K562 (cell line): Measurements from ENCODE around the gene RNF41. TPM values are rescaled to one million over a fixed set of nuclear protein-coding genes. Genes with fewer than 3 reads are reported as not detected.

Experiments used
- ATAC-seq: fragments of 200-7000 bp; cut with Tn5 transposase; 3 replicates; pipeline ENCODE4 v1.9.1; 2020; ENCODE audit warnings: moderate library complexity
- BruUV-seq: library from RNA; stranded (reverse); fragments of 400-500 nt; replicated peaks from 2 replicates; lab custom pipeline; 2021; lab: Mats Ljungman, UMichigan
- CTCF ChIA-PET: fragments of 300-600 bp; formaldehyde crosslinking; extraction: SDS; loops from one replicate; lab custom pipeline; 2021; ENCODE audit warnings: low intra/inter-chr PET ratio; lab: Yijun Ruan, JAX
- POLR2A ChIA-PET: fragments of 300-600, 350-650 bp; sonication (Branson Sonifier 250); formaldehyde crosslinking; extraction: SDS; loops from one replicate; lab custom pipeline; 2021; ENCODE audit warnings: antibody characterized with exemption, inconsistent platforms; lab: Yijun Ruan, JAX
- DNase-seq, 4 experiments: peaks; one replicate each; pipeline versions ENCODE4 v3.0.0 to v3.0.0-alpha.2; 2011 to 2018; ENCODE audit warnings: low spot score in 3 of 4, mixed read lengths in 3 of 4; ENCODE audit errors: extremely low read depth in 1 of 4
- FAIRE-seq: peaks from 2 replicates; lab custom pipeline; 2011; peaks lifted over from hg19 to GRCh38; lab: Jason Lieb, UNC
- H2AFZ ChIP-seq: 2 replicates; pipeline ENCODE4 v1.6.0; 2011; ENCODE audit warnings: low read depth, low read length, control low read depth, inconsistent platforms
- H3K27ac ChIP-seq: fragments of 200-600 bp; 3 replicates; pipeline ENCODE4 v1.8.0; 2011; ENCODE audit warnings: low read depth, mild to moderate bottlenecking, control low read depth, inconsistent platforms, low read length, moderate library complexity, mixed read lengths; ENCODE audit errors: extremely low read depth
- H3K27me3 ChIP-seq, 2 experiments: fragments of 300-600 bp in 1 of 2; 2 replicates in 1 of 2; 3 replicates in 1 of 2; pipeline versions ENCODE4 v1.6.0 to v1.8.0; 2011; ENCODE audit warnings: inconsistent platforms in 2 of 2, low read length in 2 of 2, mild to moderate bottlenecking in 1 of 2, mixed read lengths in 1 of 2, moderate library complexity in 1 of 2; ENCODE audit not compliant: control insufficient read depth in 2 of 2, insufficient read depth in 2 of 2
- H3K36me3 ChIP-seq: fragments of 300-600 bp; 3 replicates; pipeline ENCODE4 v1.8.0; 2011; ENCODE audit warnings: mild to moderate bottlenecking, low read length, inconsistent platforms; ENCODE audit not compliant: control insufficient read depth, insufficient read depth
- H3K4me1 ChIP-seq, 2 experiments: fragments of 200-600 bp in 1 of 2; replicated peaks in 1 of 2; 2 replicates in 1 of 2; 3 replicates in 1 of 2; pipeline versions ENCODE4 v1.5.1 to v1.8.0; 2011; ENCODE audit warnings: inconsistent platforms in 2 of 2, low read length in 2 of 2, mild to moderate bottlenecking in 1 of 2, mixed read lengths in 1 of 2, moderate library complexity in 1 of 2; ENCODE audit not compliant: control insufficient read depth in 2 of 2, insufficient read depth in 2 of 2
- H3K4me2 ChIP-seq: 2 replicates; pipeline ENCODE4 v1.6.1; 2011; ENCODE audit warnings: low read length, control low read depth, inconsistent platforms, mixed read lengths; ENCODE audit not compliant: insufficient read depth
- H3K4me3 ChIP-seq: fragments of 200-600 bp; sonication (generic), shearing (Covaris generic); 2 replicates; pipeline ENCODE4 v1.5.1; 2016; ENCODE audit warnings: control low read depth, inconsistent platforms
- H3K79me2 ChIP-seq: fragments of 200-600 bp; 3 replicates; pipeline ENCODE4 v1.8.0; 2011; ENCODE audit warnings: low read length, inconsistent platforms; ENCODE audit not compliant: control insufficient read depth, insufficient read depth
- H3K9ac ChIP-seq, 2 experiments: 2 replicates each; pipeline versions ENCODE4 v1.6.0 to v1.6.1; 2011; ENCODE audit warnings: low read depth in 2 of 2, low read length in 2 of 2, control low read depth in 1 of 2, inconsistent platforms in 1 of 2, mild to moderate bottlenecking in 1 of 2, mixed read lengths in 1 of 2; ENCODE audit not compliant: insufficient read depth in 1 of 2
- H3K9me1 ChIP-seq: one replicate; pipeline ENCODE4 v1.6.0; 2011; ENCODE audit warnings: inconsistent platforms, mild to moderate bottlenecking, low read length, moderate library complexity; ENCODE audit not compliant: control insufficient read depth, insufficient read depth
- H3K9me3 ChIP-seq: replicated peaks from 2 replicates; pipeline ENCODE4 v1.5.1; 2011; ENCODE audit warnings: low read depth, low read length, inconsistent platforms; ENCODE audit not compliant: control insufficient read depth, insufficient read depth
- H4K20me1 ChIP-seq: replicated peaks from 2 replicates; pipeline ENCODE4 v1.6.1; 2011; ENCODE audit warnings: low read length, inconsistent platforms, mixed read lengths; ENCODE audit not compliant: control insufficient read depth, insufficient read depth
- BRD9 ChIP-seq: fragments of 450-650 bp; IDR thresholded peaks from 2 replicates; pipeline ENCODE4 v1.6.1; 2018; ENCODE audit warnings: low read depth; ENCODE audit not compliant: partially characterized antibody
- CBX1 ChIP-seq: sonication (generic); IDR thresholded peaks from 2 replicates; pipeline ENCODE4 v1.6.1; 2016; ENCODE audit warnings: antibody characterized with exemption, low read depth, mild to moderate bottlenecking
- CCAR2 ChIP-seq: fragments of 200-400 bp; formaldehyde crosslinking; IDR thresholded peaks from 2 replicates; pipeline ENCODE4 v1.6.1; 2017; ENCODE audit warnings: mild to moderate bottlenecking, low read depth, low read length
- PCBP1 ChIP-seq: fragments of 200-400 bp; formaldehyde crosslinking; IDR thresholded peaks from 2 replicates; pipeline ENCODE4 v1.6.1; 2018; ENCODE audit warnings: mild to moderate bottlenecking, low read depth, low read length; ENCODE audit not compliant: poor library complexity, severe bottlenecking
- PHF8 ChIP-seq: fragments of 200-600 bp; sonication (generic); IDR thresholded peaks from 2 replicates; pipeline ENCODE4 v1.6.1; 2012; ENCODE audit warnings: mixed run types, mild to moderate bottlenecking, inconsistent platforms, low read length, moderate library complexity, borderline replicate concordance
- POLR2A ChIP-seq: fragments of 450-650 bp; conservative IDR thresholded peaks from 2 replicates; pipeline ENCODE4 v1.6.1; 2016
- POLR3A ChIP-seq: IDR thresholded peaks from 2 replicates; pipeline ENCODE4 v1.6.1; 2011; ENCODE audit warnings: borderline replicate concordance, mild to moderate bottlenecking, moderate library complexity; ENCODE audit not compliant: insufficient read length, insufficient read depth; ENCODE audit errors: extremely low read depth
- SIN3A ChIP-seq, 2 experiments: fragments of 150-350 bp in 1 of 2; IDR thresholded peaks; 2 replicates each; pipeline ENCODE4 v1.6.1; 2011 to 2016; ENCODE audit warnings: borderline replicate concordance in 2 of 2, low read depth in 2 of 2, low read length in 2 of 2, mild to moderate bottlenecking in 2 of 2, moderate library complexity in 2 of 2; ENCODE audit not compliant: control insufficient read depth in 1 of 2
- SIN3B ChIP-seq: fragments of 450-650 bp; IDR thresholded peaks from 2 replicates; pipeline ENCODE4 v1.6.1; 2017; ENCODE audit warnings: low read depth, mild to moderate bottlenecking, moderate library complexity
- SMAD1 ChIP-seq: fragments of 150-350 bp; IDR thresholded peaks from 2 replicates; pipeline ENCODE4 v1.6.1; 2014; ENCODE audit warnings: low read length, low read depth; ENCODE audit not compliant: partially characterized antibody
- SMAD4 ChIP-seq: fragments of 250-450 bp; sonication (Bioruptor Pico); conservative IDR thresholded peaks from 2 replicates; pipeline ENCODE4 v1.8.0; 2021; ENCODE audit warnings: inconsistent platforms, mild to moderate bottlenecking, moderate library complexity
- TEAD1 ChIP-seq, 2 experiments: fragments of 450-650 bp in 1 of 2; sonication (generic) in 1 of 2; formaldehyde crosslinking; IDR thresholded peaks; 2 replicates each; pipeline versions ENCODE4 v1.4.0 to v1.8.0; 2020 to 2022; ENCODE audit warnings: mild to moderate bottlenecking in 2 of 2, missing genetic modification reagents in 1 of 2
- ZZZ3 ChIP-seq: fragments of 450-650 bp; IDR thresholded peaks from 2 replicates; pipeline ENCODE4 v1.6.1; 2016; ENCODE audit warnings: antibody characterized with exemption, mild to moderate bottlenecking, moderate library complexity
- WGBS: fragments of 100-300 bp; shearing (Covaris generic); methylation state at CpG from one replicate; pipeline ENCODE4 v1.1.6; 2016; ENCODE audit warnings: low coverage, mixed read lengths; ENCODE audit not compliant: insufficient coverage; ENCODE audit errors: missing lambda C conversion rate; 5-methylcytosine and 5-hydroxymethylcytosine counted together
- in situ Hi-C: fragments of 300-500 bp; cut with MboI; formaldehyde crosslinking; loops from 4 replicates; pipeline ENCODE4 v1.15.0; 2018; ENCODE audit warnings: inconsistent platforms, mixed read lengths
- intact Hi-C: fragments of 100-400 bp; cut with micrococcal nuclease; formaldehyde crosslinking; loops from 2 replicates; pipeline ENCODE4 v1.14.2; 2022
- polyA plus RNA-seq, 8 experiments: library from polyadenylated mRNA; depleted of rRNA in 4 of 8; stranded (reverse) in 5 of 8; unstranded in 3 of 8; fragments of >200 nt; fragmentation: Nextera tagmentation in 2 of 8; fragmentation: Illumina TruSeq in 1 of 8; extraction: Ambion mirVana in 2 of 8; extraction: Trizol in 1 of 8; gene quantifications; 2 replicates each; pipeline versions ENCODE4 v1.2.1 to v1.2.3, GENCODE V29; 2011 to 2014; ENCODE audit warnings: inconsistent platforms in 1 of 8, missing spikeins in 1 of 8
- total RNA-seq, 7 experiments: library from RNA; depleted of rRNA in 6 of 7; stranded (reverse); fragments of >200 nt in 6 of 7; fragmentation: Illumina TruSeq in 2 of 7; extraction: Trizol in 2 of 7; gene quantifications; 2 replicates each; pipeline versions ENCODE4 v1.2.1 to v1.2.3, GENCODE V29; 2011 to 2021; ENCODE audit warnings: low replicate concordance in 1 of 7
- TF ChIP-seq, protein P1 (sequence below): fragments of 250-450 bp; sonication (Bioruptor Pico); IDR thresholded peaks from 2 replicates; pipeline ENCODE4 v1.9.0; 2021; ENCODE audit warnings: mild to moderate bottlenecking
- TF ChIP-seq, protein P2 (sequence below): conservative IDR thresholded peaks from 2 replicates; pipeline ENCODE4 v1.6.1; 2011; ENCODE audit warnings: low read depth, mild to moderate bottlenecking, low read length; ENCODE audit not compliant: control insufficient read depth
- TF ChIP-seq, protein P3 (sequence below), 3 experiments: IDR thresholded peaks in 2 of 3; conservative IDR thresholded peaks in 1 of 3; 2 replicates each; pipeline ENCODE4 v1.5.1; 2011 to 2012; ENCODE audit warnings: low read length in 3 of 3, mild to moderate bottlenecking in 3 of 3, control low read depth in 2 of 3, improper control_type of control experiment in 1 of 3, inconsistent platforms in 1 of 3, low read depth in 1 of 3, mixed read lengths in 1 of 3, moderate library complexity in 1 of 3; ENCODE audit not compliant: insufficient read depth in 2 of 3

Gene RNF41
- total and polyA plus RNA-seq, 9 of the 15 experiments (the other 6 are each of a cell fraction or from before 2014, with no cell fraction given), result 28.2 to 46.8 (median 33.8) TPM

- under 1% methylated on average over 68 of the region's 78 CpGs for WGBS
- POLR2A ChIA-PET, result interaction anchor here (0.6 to 2.1 kb wide), 12 partner anchors 8 to 222 kb away, joined by 3 to 7 read pairs (median 4); partner anchors contain the start of gene COQ10A
- peak within 1 kb of the TSS; percentile 91 for H3K4me3 ChIP-seq
- no peaks in the 10 kb centered on the region for H3K9me1 ChIP-seq
- DNase-seq, result peak; percentile 87 to 94 (median 94)
- no peaks in the 10 kb centered on the region for H3K9me3 ChIP-seq
- H4K20me1 ChIP-seq, result peaks cover 6% of the 10 kb centered on the region
- no peaks in the 10 kb centered on the region for H3K27me3 ChIP-seq
- H3K9ac ChIP-seq, result peak within 1 kb of the TSS; percentile 85 to 95
- H2AFZ ChIP-seq, result peak within 1 kb of the TSS; percentile 98
- peaks cover 24% of the 10 kb centered on the region for H3K79me2 ChIP-seq
- H3K4me1 ChIP-seq, result peaks cover 12 to 20% of the 10 kb centered on the region in 2 experiments; a peak in 4 of 5 replicates
- BruUV-seq, result no TSS peak
- H3K27ac ChIP-seq, result peak within 1 kb of the TSS; percentile 84
- peaks cover 39% of the 10 kb centered on the region; the same call in 2 of the 3 replicates for H3K36me3 ChIP-seq
- FAIRE-seq, result peak; percentile 70
- ATAC-seq, result peak; percentile 97
- CTCF ChIA-PET, result interaction anchor here (1.1 to 2.4 kb wide), 4 partner anchors 35 to 139 kb away, joined by 3 to 11 read pairs (median 7); partner anchors contain the start of gene SMARCC2
- intact Hi-C loops, result loop anchor here (2.0 kb wide), 2 partner anchors 33 to 139 kb away; partner anchors contain the start of genes NABP2 and ZC3H10
- H3K4me2 ChIP-seq, result peak within 1 kb of the TSS; percentile 97
- in situ Hi-C loops, result loop anchor here (5.0 kb wide), 1 partner anchor 66 kb away; no protein-coding TSS in a partner anchor
- peak; percentile 1 for TF ChIP-seq PCBP1
- TF ChIP-seq, protein P1, sequence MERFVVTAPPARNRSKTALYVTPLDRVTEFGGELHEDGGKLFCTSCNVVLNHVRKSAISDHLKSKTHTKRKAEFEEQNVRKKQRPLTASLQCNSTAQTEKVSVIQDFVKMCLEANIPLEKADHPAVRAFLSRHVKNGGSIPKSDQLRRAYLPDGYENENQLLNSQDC (CRISPR knock-in tag), result peak; percentile 32; the same call in 1 of the 2 replicates
- TF ChIP-seq SMAD4 (CRISPR knock-in tag), result peak; percentile 63
- TF ChIP-seq TEAD1 (CRISPR knock-in tag; IDR thresholded peaks at IDR 0.05), result 0 out of 4 replicates have a peak, but pooled peaks of 1 of the 2 experiments have one; percentile 26
- TF ChIP-seq, protein P2, sequence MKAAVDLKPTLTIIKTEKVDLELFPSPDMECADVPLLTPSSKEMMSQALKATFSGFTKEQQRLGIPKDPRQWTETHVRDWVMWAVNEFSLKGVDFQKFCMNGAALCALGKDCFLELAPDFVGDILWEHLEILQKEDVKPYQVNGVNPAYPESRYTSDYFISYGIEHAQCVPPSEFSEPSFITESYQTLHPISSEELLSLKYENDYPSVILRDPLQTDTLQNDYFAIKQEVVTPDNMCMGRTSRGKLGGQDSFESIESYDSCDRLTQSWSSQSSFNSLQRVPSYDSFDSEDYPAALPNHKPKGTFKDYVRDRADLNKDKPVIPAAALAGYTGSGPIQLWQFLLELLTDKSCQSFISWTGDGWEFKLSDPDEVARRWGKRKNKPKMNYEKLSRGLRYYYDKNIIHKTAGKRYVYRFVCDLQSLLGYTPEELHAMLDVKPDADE, result peak; percentile 65; the same call in 1 of the 2 replicates
- peak; percentile 63 to 67; a peak in 2 of 4 replicates for TF ChIP-seq SIN3A (IDR thresholded peaks at IDR 0.05; ENCODE audit: borderline replicate concordance in 2 of 2, control insufficient read depth in 1 of 2, low read depth in 2 of 2, low read length in 2 of 2)
- TF ChIP-seq, protein P3, sequence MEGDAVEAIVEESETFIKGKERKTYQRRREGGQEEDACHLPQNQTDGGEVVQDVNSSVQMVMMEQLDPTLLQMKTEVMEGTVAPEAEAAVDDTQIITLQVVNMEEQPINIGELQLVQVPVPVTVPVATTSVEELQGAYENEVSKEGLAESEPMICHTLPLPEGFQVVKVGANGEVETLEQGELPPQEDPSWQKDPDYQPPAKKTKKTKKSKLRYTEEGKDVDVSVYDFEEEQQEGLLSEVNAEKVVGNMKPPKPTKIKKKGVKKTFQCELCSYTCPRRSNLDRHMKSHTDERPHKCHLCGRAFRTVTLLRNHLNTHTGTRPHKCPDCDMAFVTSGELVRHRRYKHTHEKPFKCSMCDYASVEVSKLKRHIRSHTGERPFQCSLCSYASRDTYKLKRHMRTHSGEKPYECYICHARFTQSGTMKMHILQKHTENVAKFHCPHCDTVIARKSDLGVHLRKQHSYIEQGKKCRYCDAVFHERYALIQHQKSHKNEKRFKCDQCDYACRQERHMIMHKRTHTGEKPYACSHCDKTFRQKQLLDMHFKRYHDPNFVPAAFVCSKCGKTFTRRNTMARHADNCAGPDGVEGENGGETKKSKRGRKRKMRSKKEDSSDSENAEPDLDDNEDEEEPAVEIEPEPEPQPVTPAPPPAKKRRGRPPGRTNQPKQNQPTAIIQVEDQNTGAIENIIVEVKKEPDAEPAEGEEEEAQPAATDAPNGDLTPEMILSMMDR (IDR thresholded peaks at IDR 0.05 in 2 of 3, conservative IDR thresholded peaks at IDR 0.05 in 1 of 3; ENCODE audit: insufficient read depth in 2 of 3, low read depth in 1 of 3, low read length in 3 of 3), result peak; percentile 45 to 96 (median 69); a peak in 5 of 6 replicates
- peak; percentile 77 for TF ChIP-seq POLR2A
- TF ChIP-seq CCAR2, result no peak
- TF ChIP-seq SIN3B, result peak; percentile 67; the same call in 1 of the 2 replicates
- TF ChIP-seq SMAD1, result peak; percentile 10
- TF ChIP-seq ZZZ3, result peak; percentile 44; the same call in 1 of the 2 replicates
- TF ChIP-seq POLR3A, result no peak
- TF ChIP-seq PHF8, result peak; percentile 96
- TF ChIP-seq CBX1, result 0 out of 2 replicates have a peak, but pooled peaks have one; percentile 46
- no peak for TF ChIP-seq BRD9
Measured at GRCh38 chr12:56258068-56258819, 36.5 kb upstream of the RNF41 start, which contains the start of gene ANKRD52. Gene ANKRD52 (minus strand): TSS chr12:56258384. CDS start chr12:56258269, 115 bp downstream.
